GM12875 (cell line): ENCODE results near the gene SSR3.

Experiments used
- H3K4me3 ChIP-seq: one replicate; pipeline ENCODE4 v1.5.1; 2011; ENCODE audit warnings: low read depth, low read length, control low read depth
- TF ChIP-seq, protein P1 (sequence below): IDR thresholded peaks from 2 replicates; pipeline ENCODE4 v1.5.1; 2011; ENCODE audit warnings: low read depth, mild to moderate bottlenecking, control low read depth, inconsistent platforms, low read length, moderate library complexity, borderline replicate concordance; ENCODE audit not compliant: insufficient read depth

Gene SSR3

DNA sequence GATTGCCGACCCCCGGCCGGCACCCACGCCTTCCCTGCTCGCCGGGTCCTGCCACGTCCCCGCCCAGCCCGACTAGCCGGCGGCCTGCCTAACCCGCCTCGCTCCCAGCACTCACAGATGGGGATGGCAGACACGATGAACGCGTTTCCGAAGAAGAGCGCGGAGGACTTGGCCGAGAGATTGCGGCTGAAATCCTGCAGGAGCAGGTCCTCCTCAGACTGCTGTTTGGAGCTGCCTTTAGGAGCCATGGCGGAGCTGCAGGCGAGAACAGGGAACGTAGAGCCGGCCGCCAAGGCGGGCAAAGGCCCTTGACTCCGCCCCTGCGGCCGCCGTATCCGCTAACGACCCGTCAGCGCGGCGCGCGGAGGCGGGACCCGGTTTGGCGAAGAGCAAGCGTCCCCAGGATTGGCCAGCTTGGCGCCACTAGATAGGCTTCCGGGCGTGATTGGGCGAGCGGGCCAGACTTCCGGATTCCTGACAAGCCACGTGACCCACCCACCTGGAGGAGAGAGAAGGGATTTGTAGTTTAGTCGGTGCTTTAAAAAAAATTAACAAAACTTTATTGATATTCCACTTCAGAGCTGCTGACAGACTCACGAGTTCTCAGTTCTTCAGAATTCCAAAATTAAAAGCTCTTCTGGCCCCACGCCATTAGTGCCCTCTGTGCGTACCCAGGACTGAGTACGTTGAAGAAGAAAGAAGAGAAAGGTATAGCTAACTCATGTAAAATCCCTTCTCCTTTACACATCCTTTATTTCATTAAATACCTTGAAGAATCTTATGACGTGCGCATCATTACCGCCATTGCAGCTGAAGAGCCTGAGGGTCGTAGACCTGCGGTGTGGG lies at the start of gene SSR3:
TSS of gene SSR3 (minus strand) at position 276 of the 846 bp plus-strand sequence. CDS start at position 248, 28 bp downstream.
- H3K4me3 ChIP-seq, result peak within 1 kb of the TSS; percentile 84

DNA sequence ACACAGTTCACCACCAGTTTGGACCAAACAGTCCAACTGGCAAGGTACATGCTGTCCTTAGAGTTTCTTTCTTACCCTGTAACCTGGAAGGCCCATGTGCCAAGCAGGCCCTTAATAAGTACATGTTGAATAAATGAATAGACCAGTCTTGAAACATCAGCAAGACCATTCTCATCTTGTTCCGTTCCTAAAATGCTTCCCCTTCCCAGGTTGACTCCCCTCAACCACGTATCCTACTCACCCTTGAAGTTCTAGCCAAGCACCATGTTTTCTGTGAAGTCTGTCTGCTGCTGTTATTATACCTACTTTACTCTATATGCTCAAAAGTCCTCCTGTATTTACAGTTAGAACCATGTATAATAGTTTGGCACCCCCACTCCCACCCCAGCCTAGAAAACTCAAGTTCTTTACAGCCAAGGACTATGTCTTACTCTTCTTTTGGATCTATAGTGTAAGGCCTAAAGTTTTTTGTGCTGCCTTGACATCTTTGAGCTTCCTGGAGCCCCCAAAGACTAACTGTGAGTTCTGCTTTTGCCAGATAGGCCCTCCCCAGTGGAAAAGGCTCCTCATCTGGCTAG lies 49.2 kb upstream of the SSR3 start:
- TF ChIP-seq, protein P1, sequence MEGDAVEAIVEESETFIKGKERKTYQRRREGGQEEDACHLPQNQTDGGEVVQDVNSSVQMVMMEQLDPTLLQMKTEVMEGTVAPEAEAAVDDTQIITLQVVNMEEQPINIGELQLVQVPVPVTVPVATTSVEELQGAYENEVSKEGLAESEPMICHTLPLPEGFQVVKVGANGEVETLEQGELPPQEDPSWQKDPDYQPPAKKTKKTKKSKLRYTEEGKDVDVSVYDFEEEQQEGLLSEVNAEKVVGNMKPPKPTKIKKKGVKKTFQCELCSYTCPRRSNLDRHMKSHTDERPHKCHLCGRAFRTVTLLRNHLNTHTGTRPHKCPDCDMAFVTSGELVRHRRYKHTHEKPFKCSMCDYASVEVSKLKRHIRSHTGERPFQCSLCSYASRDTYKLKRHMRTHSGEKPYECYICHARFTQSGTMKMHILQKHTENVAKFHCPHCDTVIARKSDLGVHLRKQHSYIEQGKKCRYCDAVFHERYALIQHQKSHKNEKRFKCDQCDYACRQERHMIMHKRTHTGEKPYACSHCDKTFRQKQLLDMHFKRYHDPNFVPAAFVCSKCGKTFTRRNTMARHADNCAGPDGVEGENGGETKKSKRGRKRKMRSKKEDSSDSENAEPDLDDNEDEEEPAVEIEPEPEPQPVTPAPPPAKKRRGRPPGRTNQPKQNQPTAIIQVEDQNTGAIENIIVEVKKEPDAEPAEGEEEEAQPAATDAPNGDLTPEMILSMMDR, result no peak
- no peak overlapping the region for H3K4me3 ChIP-seq

More for the DNA sequence above, at the start of gene SSR3:
- TF ChIP-seq, protein P1, result no peak

DNA sequence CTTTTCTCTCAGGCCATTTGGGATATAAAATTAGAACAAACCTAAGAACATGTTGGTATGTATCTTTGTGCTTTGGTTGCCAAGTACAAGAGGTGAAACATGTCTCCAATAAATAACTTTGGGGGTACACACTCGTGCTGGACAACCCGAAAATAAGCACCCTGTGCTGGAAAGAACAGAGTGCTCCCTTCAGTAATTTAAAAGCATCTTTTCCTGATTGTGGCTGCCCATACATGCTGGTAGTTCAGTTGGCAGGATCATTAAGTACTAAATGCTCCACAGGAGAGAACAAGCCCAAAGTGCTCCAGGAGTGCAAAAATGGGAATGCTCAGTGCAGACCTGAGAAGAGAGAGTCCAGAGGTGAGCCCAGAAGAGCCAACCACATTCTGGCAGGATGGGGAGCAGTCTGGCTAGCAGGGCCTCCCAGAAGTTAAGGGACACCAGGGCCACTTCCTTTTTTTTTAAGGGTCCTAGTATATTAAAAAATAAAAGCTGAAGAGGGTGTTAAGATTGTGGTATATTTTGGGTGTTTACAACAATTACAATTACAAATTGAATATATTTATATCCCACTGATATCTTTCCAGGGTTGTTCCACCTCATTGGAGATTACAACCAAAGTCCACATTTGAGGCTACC lies 48.6 kb upstream of the SSR3 start:
- TF ChIP-seq, protein P1, result no peak

DNA sequence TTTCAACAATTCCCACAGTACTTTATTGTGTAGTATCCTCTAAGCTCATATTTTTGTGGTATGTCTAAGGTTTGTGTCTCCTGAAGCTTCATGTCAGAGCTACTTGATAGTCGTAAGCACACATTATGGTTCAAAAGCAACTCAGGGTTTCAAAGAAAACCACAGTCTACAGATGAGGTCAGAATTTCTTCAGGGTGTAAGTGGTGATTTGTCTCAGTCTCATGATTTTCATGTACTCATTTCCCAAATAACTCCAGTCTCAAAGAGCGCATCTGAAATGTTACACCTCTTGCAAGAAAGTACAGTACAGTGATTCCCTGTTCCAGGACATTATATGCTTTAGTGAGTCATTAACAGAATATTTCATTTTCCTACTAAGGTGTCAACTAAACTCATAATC lies 47.5 kb upstream of the SSR3 start:
- TF ChIP-seq, protein P1, result no peak
- H3K4me3 ChIP-seq, result no peak overlapping the region

More for the DNA sequence above, 48.6 kb upstream of the SSR3 start:
- H3K4me3 ChIP-seq, result no peak overlapping the region

DNA sequence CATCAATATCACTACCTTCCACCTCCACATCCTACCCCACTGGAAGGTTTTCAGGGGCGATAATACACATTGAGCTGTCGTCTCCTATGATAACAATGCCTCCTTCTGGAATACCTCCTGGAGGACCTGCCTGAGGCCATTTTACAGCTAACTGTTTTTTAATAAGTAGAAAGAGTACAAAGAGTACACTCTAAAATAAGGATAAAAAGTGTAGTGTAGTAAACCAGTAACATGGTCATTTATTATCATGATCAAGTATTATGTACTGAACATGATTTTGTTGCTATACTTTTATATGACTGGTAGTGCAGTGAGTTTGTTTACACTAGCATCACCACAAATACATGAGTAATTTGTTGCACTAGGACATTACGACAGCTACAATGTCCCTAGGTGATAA lies 46.6 kb upstream of the SSR3 start:
- TF ChIP-seq, protein P1, result no peak

DNA sequence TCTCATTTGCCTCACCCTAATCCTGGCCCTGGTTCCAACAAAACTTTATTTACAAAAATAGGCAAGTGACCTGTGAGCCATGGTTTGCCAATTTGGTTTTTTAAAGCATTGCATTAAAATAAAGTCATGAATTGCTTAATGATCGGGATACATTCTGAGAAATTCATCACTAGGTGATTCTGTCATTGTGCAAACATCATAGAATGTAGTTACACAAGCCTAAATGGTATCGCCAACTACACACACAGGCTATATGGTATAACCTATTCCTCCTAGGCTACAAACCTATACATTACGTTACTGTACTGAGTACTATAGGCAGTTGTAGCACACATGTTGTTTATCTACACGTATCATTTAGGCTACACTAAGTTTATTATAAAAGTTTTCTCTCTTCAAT lies 45.9 kb upstream of the SSR3 start:
- TF ChIP-seq, protein P1, result no peak
- H3K4me3 ChIP-seq, result no peak overlapping the region

More for the DNA sequence above, 46.6 kb upstream of the SSR3 start:
- no peak overlapping the region for H3K4me3 ChIP-seq
